ENCODE results near the gene MMP25. TPM values are rescaled to one million over a fixed set of nuclear protein-coding genes. Genes with fewer than 3 reads are reported as not detected.

Gene MMP25
- total and polyA plus RNA-seq, 9 of the 15 experiments (the other 6 are each of a cell fraction or from before 2014, with no cell fraction given) = 0.03 to 0.04 TPM; not detected in 7

GRCh38 chr16:3003582-3004270 lies 42.6 kb upstream of the MMP25 start (continued):
- no peak for TF ChIP-seq ZNF407 (IDR thresholded peaks at IDR 0.05; ENCODE audit: low read depth)
- no peak for TF ChIP-seq KHSRP (IDR thresholded peaks at IDR 0.05)
- no peak for TF ChIP-seq HNRNPK (IDR thresholded peaks at IDR 0.05; ENCODE audit: low read depth, low read length, poor library complexity, severe bottlenecking)
- no peak for TF ChIP-seq ATF3 (IDR thresholded peaks at IDR 0.05)
- no peak for TF ChIP-seq ATF3 (CRISPR knock-in tag; conservative IDR thresholded peaks at IDR 0.05)
- no peak for TF ChIP-seq LEF1 (IDR thresholded peaks at IDR 0.05)
- TF ChIP-seq FOXP1 (CRISPR knock-in tag; IDR thresholded peaks at IDR 0.05) = no peak
- no peak for TF ChIP-seq TEAD1 (CRISPR knock-in tag; IDR thresholded peaks at IDR 0.05)
- TF ChIP-seq, protein P1, sequence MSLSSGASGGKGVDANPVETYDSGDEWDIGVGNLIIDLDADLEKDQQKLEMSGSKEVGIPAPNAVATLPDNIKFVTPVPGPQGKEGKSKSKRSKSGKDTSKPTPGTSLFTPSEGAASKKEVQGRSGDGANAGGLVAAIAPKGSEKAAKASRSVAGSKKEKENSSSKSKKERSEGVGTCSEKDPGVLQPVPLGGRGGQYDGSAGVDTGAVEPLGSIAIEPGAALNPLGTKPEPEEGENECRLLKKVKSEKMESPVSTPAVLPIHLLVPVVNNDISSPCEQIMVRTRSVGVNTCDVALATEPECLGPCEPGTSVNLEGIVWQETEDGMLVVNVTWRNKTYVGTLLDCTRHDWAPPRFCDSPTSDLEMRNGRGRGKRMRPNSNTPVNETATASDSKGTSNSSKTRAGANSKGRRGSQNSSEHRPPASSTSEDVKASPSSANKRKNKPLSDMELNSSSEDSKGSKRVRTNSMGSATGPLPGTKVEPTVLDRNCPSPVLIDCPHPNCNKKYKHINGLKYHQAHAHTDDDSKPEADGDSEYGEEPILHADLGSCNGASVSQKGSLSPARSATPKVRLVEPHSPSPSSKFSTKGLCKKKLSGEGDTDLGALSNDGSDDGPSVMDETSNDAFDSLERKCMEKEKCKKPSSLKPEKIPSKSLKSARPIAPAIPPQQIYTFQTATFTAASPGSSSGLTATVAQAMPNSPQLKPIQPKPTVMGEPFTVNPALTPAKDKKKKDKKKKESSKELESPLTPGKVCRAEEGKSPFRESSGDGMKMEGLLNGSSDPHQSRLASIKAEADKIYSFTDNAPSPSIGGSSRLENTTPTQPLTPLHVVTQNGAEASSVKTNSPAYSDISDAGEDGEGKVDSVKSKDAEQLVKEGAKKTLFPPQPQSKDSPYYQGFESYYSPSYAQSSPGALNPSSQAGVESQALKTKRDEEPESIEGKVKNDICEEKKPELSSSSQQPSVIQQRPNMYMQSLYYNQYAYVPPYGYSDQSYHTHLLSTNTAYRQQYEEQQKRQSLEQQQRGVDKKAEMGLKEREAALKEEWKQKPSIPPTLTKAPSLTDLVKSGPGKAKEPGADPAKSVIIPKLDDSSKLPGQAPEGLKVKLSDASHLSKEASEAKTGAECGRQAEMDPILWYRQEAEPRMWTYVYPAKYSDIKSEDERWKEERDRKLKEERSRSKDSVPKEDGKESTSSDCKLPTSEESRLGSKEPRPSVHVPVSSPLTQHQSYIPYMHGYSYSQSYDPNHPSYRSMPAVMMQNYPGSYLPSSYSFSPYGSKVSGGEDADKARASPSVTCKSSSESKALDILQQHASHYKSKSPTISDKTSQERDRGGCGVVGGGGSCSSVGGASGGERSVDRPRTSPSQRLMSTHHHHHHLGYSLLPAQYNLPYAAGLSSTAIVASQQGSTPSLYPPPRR (CRISPR knock-in tag; IDR thresholded peaks at IDR 0.05; ENCODE audit: borderline replicate concordance) = no peak
- no peak for TF ChIP-seq ZNF347 (CRISPR knock-in tag; IDR thresholded peaks at IDR 0.05; ENCODE audit: low read depth)
- TF ChIP-seq ZNF212 (CRISPR knock-in tag; IDR thresholded peaks at IDR 0.05) = no peak
- no peak for TF ChIP-seq ZNF699 (CRISPR knock-in tag; IDR thresholded peaks at IDR 0.05; ENCODE audit: insufficient replicate concordance)
- no peak for TF ChIP-seq EZH2 (IDR thresholded peaks at IDR 0.05; ENCODE audit: borderline replicate concordance, low read depth, low read length)
- TF ChIP-seq SAP30 (IDR thresholded peaks at IDR 0.05; ENCODE audit: borderline replicate concordance, insufficient read depth, low read depth, low read length, poor library complexity, severe bottlenecking) = no peak

All from K562 (cell line).